Occipital lobe (tissue), 3 donors: ENCODE measurements around the gene PDGFC. TPM values are rescaled to one million over a fixed set of nuclear protein-coding genes. Genes with fewer than 3 reads are reported as not detected.
A peak's percentile ranks its signal among the peaks of the same experiment; 100 is the strongest.

Experiments
- DNase-seq: peaks from one replicate; lab custom pipeline; 2025; lab: John Stamatoyannopoulos, UW
- small RNA-seq: library from RNA; depleted of rRNA; stranded (forward); fragments of <200 nt; gene quantifications from one replicate; pipeline ENCODE3, GENCODE V24; 2014
- total RNA-seq: library from RNA; depleted of rRNA; stranded (reverse); fragments of >200 nt; gene quantifications from one replicate; pipeline ENCODE4 v1.2.3, GENCODE V29; 2014

Gene PDGFC
- total RNA-seq, 1 donor from 2014 or later, result 29.0 TPM

DNA sequence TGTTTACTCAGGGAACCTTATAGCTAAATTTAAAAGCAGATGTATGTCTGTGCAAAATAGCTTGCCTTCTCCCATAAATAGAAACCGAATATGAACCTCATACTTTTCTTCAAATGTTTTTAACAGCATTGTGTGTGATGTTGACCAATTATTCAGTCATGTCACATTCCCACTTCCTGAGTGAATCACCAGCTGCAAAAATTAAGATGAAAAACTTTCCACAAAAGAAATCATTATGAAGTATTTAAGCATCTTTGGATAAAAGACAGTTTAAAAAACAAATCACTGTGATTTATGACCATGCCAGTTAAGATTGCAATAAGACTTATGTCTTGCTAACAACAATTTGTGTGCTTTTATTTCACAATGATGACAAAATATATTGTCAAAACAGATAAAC is 220.1 kb downstream of the PDGFC start:
- no peak for DNase-seq

DNA sequence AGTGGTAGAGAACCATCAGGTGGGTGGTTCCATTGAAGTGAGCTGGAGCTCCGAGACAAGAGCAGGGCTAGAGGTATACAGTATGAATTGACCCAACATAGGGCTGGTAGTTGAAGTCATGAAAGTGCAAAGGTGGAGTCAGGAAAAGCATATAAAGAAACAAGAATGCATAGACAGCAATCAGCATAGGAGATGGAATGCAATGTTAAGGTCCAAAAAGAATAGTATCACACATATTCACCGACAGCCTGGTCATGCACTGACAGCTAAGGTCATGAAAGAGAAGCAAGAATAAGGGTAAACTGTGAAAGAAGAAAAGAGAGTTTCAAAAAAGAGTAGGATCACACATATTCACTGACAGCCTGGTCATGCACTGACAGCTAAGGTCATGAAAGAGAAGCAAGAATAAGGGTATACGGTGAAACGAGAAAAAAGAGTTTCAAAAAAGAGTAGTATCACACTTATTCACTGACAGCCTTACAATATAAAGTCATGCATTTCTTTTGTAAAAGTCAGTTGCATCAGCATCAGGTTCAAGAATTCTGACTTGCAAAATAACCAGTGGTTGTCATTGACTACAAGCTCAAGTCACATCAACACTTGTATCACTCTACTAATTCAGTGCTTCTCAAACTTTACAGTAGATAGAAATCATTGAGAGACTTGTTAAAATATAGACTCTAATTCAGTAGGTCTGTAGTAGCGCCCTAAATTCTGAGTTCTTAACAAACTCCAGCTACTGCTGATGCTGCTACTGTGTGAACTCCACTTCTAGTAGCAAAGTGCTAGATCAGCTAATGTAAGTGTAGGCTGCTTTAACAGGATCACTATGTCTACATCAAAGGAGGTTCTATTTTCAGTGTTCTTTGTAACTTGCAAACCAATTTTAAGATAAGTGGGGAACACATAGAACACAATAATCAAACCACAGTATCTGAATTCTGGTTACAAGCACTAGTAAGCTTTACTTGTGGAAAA is 221.9 kb downstream of the PDGFC start:
- no peak for DNase-seq

DNA sequence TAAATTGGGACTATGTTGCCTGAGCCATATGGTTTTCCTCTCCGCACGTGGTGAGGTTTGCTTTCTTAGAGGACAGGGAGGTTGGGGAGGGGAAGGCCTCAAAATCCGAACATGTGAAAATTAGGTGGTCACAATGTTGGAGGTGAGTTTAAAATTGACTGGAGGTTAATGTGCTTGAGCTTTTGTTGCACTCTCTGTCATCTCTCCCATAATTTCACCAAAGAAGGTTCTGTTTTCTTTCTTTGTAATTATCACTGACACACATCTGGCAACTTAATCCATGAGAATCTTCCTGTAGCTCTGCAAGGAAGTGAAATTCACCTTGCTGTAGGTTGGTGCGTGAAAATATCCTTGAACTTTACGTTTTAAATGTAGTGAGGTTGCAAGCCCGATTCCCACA is 225.5 kb downstream of the PDGFC start:
- DNase-seq, result peak; percentile 0

DNA sequence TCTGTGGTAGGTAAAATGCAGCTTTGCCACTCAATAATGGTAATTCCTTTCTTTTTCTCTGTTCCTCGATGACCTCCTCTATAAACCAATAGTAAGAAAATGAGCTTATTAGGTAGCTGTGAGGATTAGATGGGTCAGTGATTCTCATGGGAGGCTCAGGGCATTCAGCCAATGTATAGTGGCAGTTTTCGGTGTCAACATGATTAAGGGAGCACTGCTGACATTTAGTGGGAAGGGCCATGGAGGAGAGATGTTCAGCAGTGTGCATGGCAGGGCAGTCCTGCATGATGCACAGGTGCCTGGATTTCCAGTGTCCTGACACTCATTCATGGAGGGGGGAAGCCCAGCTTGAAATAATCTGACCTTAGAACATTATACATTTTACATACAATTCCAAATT is 232.8 kb downstream of the PDGFC start:
- DNase-seq, result no peak

DNA sequence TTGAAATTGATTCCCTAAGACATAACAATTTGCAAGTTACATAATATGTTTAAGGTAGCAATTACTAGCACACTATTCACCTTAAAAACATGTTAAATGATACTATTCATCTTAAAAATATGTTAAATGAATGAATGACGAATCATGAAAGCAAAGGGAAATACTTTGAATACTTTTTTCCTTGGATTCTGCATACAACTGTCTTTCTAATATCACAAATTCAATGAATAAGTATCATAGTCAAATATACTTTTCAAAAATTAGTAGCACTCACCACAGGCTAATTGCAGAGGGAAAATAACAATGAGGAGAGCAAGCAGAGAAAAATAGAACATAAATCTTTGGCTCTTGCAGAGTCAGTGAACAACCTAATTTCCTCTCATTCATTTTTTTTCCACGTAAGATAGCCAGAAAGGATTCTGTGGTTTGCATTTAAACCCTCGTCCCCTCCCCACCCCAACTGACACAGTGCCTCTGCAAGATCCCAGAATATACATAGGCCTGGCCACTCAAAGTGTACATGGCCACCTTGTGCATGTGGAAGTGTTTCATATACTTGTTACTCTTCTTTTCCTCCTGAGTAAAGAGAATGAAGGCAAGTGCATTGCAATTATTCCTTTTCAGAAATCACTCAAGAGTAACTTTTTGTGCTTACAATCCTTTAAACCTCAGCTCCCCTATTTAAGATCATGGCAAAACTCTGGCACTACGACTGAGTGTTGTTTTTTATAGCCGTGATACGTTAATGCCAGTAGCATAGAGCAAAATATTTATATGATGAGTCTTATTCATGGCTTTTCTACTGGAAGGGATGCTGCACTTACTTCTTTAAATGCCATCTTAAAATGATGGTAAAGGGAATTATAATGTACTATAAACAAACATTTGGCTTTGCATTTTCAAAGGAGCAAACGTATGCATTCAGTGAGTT is 236.4 kb downstream of the PDGFC start:
- no peak for DNase-seq

DNA sequence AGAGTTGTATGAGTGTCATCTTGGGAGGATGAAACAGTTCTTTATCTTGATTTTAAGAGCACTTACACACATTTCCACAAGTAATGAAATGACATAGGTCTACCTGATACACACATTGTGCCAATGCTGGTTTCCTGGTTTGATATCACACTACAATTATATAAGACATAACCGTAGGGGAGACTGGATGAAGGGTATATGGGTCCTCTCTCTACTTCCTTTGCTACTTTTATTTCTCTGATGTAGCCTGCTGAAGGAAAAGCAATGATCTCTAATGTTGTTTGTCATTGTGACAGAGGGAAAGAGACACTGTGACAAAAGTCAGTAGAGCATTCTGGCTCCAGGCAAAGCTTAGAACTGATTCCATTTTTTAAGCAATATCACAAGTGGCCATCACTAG is 238.0 kb downstream of the PDGFC start:
- no peak for DNase-seq

DNA sequence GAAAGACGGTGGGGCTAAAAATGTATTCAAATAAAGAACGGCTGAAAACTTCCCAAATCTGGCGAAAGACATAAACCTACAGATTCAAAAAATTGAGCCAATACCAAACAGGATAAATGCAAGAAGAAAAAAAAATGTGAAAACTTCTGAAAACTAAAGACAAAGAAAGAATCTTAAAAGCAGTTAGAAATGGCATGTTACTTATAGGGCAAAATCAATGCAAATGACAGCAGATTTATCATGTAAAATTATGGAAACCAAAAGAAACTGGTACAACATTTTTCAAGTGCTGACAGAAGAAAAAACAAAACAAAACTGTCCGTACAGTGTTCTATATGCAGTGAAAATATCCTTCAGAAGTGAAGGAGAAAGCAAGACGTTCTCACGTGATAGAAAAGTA is 239.0 kb downstream of the PDGFC start:
- no peak for DNase-seq

DNA sequence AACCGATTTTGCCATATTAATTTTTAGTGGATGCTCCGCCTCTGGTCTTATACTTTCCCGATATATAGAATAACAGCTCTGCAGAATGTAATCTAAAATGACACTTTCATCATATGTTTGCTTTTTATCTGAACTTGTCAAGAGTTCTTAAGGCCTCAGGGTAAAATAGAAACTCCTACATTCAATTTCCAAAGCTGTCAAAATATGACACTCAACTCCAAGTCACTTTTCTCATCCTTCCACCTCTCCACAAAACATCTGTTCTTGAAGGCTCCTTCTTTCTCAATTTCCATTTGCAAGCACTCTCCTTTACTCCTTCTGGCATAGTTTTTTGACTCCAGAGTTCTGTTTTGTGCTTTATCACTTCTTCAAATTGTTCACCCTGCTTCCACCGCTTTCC is 242.2 kb downstream of the PDGFC start:
- DNase-seq, result no peak

DNA sequence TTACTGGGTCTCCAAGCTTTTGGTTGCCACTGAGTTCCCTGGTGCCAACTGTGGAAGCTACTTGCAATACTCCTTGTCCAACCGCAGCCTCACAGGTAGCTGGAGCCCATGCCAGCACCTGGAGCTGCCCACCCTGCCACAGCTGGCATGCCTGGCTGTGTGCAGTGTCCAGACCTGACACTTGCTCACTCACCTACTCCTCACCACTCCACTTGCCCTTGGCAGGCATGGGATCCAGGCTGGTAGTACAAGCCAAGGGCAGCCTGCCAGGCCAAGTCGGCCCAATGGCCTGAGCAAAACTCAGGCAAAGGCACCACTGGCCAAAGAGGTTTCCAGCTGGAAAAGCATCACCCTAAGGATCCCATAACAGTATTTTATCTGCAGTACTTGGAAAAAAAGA is 246.3 kb downstream of the PDGFC start:
- DNase-seq, result no peak

DNA sequence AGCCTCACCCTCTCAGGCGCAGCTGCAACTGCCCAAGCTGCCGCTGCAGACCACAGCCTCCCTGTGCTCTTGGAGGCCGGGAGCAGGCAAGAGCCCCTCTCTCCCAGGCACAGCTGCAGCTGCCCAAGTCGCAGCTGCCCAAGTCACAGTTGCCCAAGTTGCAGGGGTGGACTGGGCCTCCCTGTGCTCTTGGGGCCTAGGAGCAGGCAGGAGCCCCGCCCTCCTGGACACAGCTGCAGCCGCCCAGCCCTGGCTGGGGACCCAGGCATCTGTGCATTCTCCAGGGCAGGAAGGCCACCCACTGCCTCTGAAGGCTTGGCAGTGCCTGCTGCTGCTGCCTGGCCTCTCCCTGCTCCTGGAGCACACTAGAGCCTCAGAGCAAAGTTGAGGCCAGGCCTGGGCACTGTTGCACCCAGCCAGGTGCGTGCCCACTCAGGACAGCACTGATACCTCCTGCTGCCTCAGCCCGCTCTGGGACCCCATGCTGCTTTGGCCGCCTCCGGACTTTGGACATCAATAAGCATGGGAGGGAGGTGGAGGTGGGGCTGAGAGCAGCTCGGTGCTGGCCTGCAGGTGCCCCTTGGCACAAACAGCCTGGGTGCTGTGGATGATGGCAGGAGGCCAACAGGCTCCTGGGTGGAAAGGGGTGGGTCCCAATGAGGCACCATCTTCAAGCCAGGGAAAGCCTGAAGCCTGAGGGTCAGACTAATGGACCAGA is 247.5 kb downstream of the PDGFC start:
- DNase-seq, result no peak

DNA sequence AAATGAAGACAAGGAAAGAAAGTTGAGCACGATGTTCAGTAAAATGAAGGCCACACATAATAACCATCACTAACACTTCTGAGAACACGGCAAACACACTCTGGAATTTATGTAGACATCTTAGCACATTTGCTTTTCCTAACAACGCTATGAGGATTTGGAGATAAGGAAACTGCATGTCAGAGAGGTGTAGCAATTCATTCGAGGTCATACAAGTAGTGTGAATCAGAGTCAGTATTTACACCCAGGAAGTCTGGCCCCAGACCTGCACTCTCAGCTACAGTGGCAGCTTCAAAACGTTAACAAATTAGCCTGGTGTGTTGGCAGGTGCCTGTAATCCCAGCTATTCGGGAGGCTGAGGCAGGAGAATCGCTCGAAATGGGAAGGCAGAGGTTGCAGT is 253.4 kb downstream of the PDGFC start:
- DNase-seq, result no peak

DNA sequence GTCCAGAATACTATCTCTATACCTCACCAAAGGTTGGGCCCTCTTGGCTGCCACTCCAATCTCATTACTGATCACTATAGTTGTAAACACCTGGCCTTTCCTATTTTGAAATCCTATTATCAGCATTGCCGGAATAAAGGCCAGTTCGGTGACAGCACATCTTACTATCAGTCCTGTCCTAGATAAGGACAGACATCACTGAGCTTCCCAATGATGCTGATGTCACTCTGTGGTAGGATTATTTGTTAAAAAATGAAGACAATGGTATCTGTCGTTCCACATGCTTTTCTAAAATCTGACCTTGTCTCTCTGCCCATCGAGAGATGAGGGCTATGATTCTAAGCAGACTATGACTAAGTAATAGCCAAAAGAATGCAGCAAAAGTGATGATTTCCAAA is 260.4 kb downstream of the PDGFC start:
- DNase-seq, result no peak

Small RNA genes within 50 kb of the gene (small RNA-seq; reads per million reads assigned to genes)
- gene AC092608.2, result not detected

Other genes starting within 250 kb of the PDGFC start
- gene GLRB, start 104.4 kb upstream of the PDGFC start, total RNA-seq, result 51.5 TPM
- gene GRIA2, start 248.9 kb upstream of the PDGFC start, total RNA-seq, result 585 TPM